Ovary (tissue), 9 donors: Measurements from ENCODE around the gene CNTNAP5. TPM values are rescaled to one million over a fixed set of nuclear protein-coding genes. Genes with fewer than 3 reads are reported as not detected.

ENCODE experiments used
- DNase-seq, 5 donors: peaks; one replicate each; pipeline ENCODE4 v3.0.0-alpha.2; 2019 to 2020
- H3K27ac ChIP-seq, 2 donors: fragments of 200-600 bp; one replicate each; pipeline versions ENCODE4 v1.5.1 to v1.8.0; 2019 to 2022
- H3K27me3 ChIP-seq: fragments of 200-600 bp; one replicate; pipeline ENCODE4 v1.8.0; 2022
- H3K36me3 ChIP-seq: fragments of 200-600 bp; sonication (generic); one replicate; pipeline ENCODE4 v1.5.1; 2019
- H3K4me1 ChIP-seq: one replicate; pipeline ENCODE4 v1.8.1; 2013; ENCODE audit warnings: mild to moderate bottlenecking, moderate library complexity; ENCODE audit not compliant: insufficient read depth
- H3K4me3 ChIP-seq: fragments of 200-600 bp; sonication (generic); one replicate; pipeline ENCODE4 v1.5.1; 2017
- H3K9me3 ChIP-seq, 2 donors: fragments of 200-600 bp in 1 of 2; sonication (generic) in 1 of 2; one replicate each; pipeline versions ENCODE4 v1.5.1 to v1.8.1; 2013 to 2019; ENCODE audit warnings: mild to moderate bottlenecking in 1 of 2, moderate library complexity in 1 of 2
- CTCF ChIP-seq, 3 donors: fragments of 450-650 bp in 2 of 3; fragments of 200-600 bp in 1 of 3; IDR thresholded peaks; one replicate each; pipeline versions ENCODE4 v1.5.1 to v1.8.0; 2016 to 2022; ENCODE audit warnings: antibody characterized with exemption in 3 of 3, mild to moderate bottlenecking in 1 of 3
- EP300 ChIP-seq: sonication (generic); formaldehyde crosslinking; IDR thresholded peaks from one replicate; pipeline ENCODE4 v1.6.1; 2017; ENCODE audit warnings: antibody characterized with exemption
- POLR2A ChIP-seq: fragments of 450-650 bp; IDR thresholded peaks from one replicate; pipeline ENCODE4 v1.6.1; 2017; ENCODE audit warnings: antibody characterized with exemption, mild to moderate bottlenecking, moderate library complexity
- WGBS, 3 donors: extraction: QIAGEN DNeasy Blood & Tissue Kit in 1 of 3; methylation state at CpG; one replicate each; pipeline versions ENCODE4 v1.1.5 to v1.1.7; 2013 to 2017; 5-methylcytosine and 5-hydroxymethylcytosine counted together
- intact Hi-C, 4 donors: fragments of 100-400 bp; cut with DNase I; formaldehyde crosslinking; loops; one replicate each; pipeline versions ENCODE4 v1.11.0 to v1.15.1; 2022 to 2023
- polyA plus RNA-seq, 2 donors: library from polyadenylated mRNA; stranded (reverse); fragments of 200-250 nt in 1 of 2; fragments of 350-450 nt in 1 of 2; fragmentation: Illumina TruSeq in 1 of 2; extraction: RNeasy Lipid Tissue Mini Kit (QIAGEN cat#74804) in 1 of 2; gene quantifications; one replicate each; pipeline ENCODE4 v1.2.3, GENCODE V29; 2013 to 2014
- total RNA-seq, 7 donors: library from RNA; depleted of rRNA in 2 of 7; stranded (reverse); fragments of >200 nt in 2 of 7; fragmentation: NEBNext Ultra II Directional in 3 of 7; extraction: Animal tissue kit (Norgen Biotek cat#: 25700) in 3 of 7; gene quantifications; one replicate each; pipeline versions ENCODE4 v1.1.0 to v1.2.4, GENCODE V29; 2016 to 2023
- donor health status: DM: no; HTN: no; CAD: no; lungs with moderate emphysema.
- donor health status: DM: no; HTN: no; CAD: no.
- donor health status: Bipolar disorder and iron deficiency.
- donor health status: DM: yes; HTN: yes; CAD: no.
- donor health status: DM: no; HTN: no; CAD: no.
- donor health status: DM: yes; HTN: yes; CAD: no.

Gene CNTNAP5
- total and polyA plus RNA-seq, 9 donors, result not detected

GRCh38 chr2:124609667-124610066 lies 584.6 kb downstream of the CNTNAP5 start:
- H3K27ac ChIP-seq, result no peak overlapping the region
- H3K4me1 ChIP-seq, result no peaks in the 10 kb centered on the region
- intact Hi-C loops, result no loop called here
- WGBS, 3 donors, result 73 to 81% (median 79%) methylated on average over 6 of the region's 6 CpGs
- no peak for TF ChIP-seq EP300
- H3K27me3 ChIP-seq, result no peaks in the 10 kb centered on the region
- no peak for DNase-seq
- H3K36me3 ChIP-seq, result no peaks in the 10 kb centered on the region
- no peak overlapping the region for H3K4me3 ChIP-seq
- no peaks in the 10 kb centered on the region for H3K9me3 ChIP-seq

- intact Hi-C loops, result no loop called here
- H3K9me3 ChIP-seq, result no peaks in the 10 kb centered on the region
- no peaks in the 10 kb centered on the region for H3K27me3 ChIP-seq
- no peak for DNase-seq
- no peaks in the 10 kb centered on the region for H3K36me3 ChIP-seq
- H3K4me3 ChIP-seq, result no peak overlapping the region
- no peak for TF ChIP-seq POLR2A
- no peak for TF ChIP-seq CTCF (IDR thresholded peaks at IDR 0.05)
- TF ChIP-seq EP300, result no peak
- H3K4me1 ChIP-seq, result no peaks in the 10 kb centered on the region
- no peak overlapping the region for H3K27ac ChIP-seq
Observed at GRCh38 chr2:124610141-124610540, 585.1 kb downstream of the CNTNAP5 start.

GRCh38 chr2:124610866-124611265 lies 585.8 kb downstream of the CNTNAP5 start:
- intact Hi-C loops, result no loop called here
- H3K27me3 ChIP-seq, result no peaks in the 10 kb centered on the region

GRCh38 chr2:124623560-124623959 lies 598.5 kb downstream of the CNTNAP5 start:
- DNase-seq, result no peak
- Histone ChIP-seq H3K27me3 (no peaks in the 10 kb centered on the region), H3K4me3 (no peak overlapping the region), H3K27ac (no peak overlapping the region), H3K9me3 (no peaks in the 10 kb centered on the region), H3K4me1 (no peaks in the 10 kb centered on the region), H3K36me3 (no peaks in the 10 kb centered on the region)
- no peak for TF ChIP-seq EP300
- TF ChIP-seq CTCF (IDR thresholded peaks at IDR 0.05), result no peak
- no peak for TF ChIP-seq POLR2A
- intact Hi-C loops, result no loop called here

More at GRCh38 chr2:124610866-124611265, 585.8 kb downstream of the CNTNAP5 start:
- H3K27ac ChIP-seq, result no peak overlapping the region
- no peaks in the 10 kb centered on the region for H3K36me3 ChIP-seq
- no peak for DNase-seq
- H3K4me1 ChIP-seq, result no peaks in the 10 kb centered on the region
- H3K9me3 ChIP-seq, result no peaks in the 10 kb centered on the region
- no peak overlapping the region for H3K4me3 ChIP-seq
- TF ChIP-seq CTCF (IDR thresholded peaks at IDR 0.05) (no peak), EP300 (no peak)
- 88 to 94% (median 94%) methylated on average over 10 of the region's 10 CpGs for WGBS, 3 donors

GRCh38 chr2:124625561-124625960 lies 600.5 kb downstream of the CNTNAP5 start:
- Histone ChIP-seq H3K4me1 (no peaks in the 10 kb centered on the region), H3K27me3 (no peaks in the 10 kb centered on the region), H3K9me3 (no peaks in the 10 kb centered on the region), H3K4me3 (no peak overlapping the region), H3K36me3 (no peaks in the 10 kb centered on the region), H3K27ac (no peak overlapping the region)
- WGBS, 3 donors, result 72 to 74% (median 74%) methylated on average over 5 of the region's 5 CpGs
- DNase-seq, result no peak
- no peak for TF ChIP-seq CTCF (IDR thresholded peaks at IDR 0.05)
- no peak for TF ChIP-seq EP300
- TF ChIP-seq POLR2A, result no peak
- intact Hi-C loops, result no loop called here
